Activated CD8-positive, alpha-beta T cell treated with anti-CD3 and anti-CD28 coated beads, Interleukin-2, amount 10 ng/mL, durations not matched to agents 7 days and 5 days (primary cell): ENCODE measurements around the gene SPRING1. TPM values are rescaled to one million over a fixed set of nuclear protein-coding genes. Genes with fewer than 3 reads are reported as not detected.

Source experiments
- ATAC-seq: fragments of 150-1000 bp; cut with Tn5 transposase; one replicate; pipeline ENCODE4 v1.10.0; 2021; ENCODE audit warnings: moderate library complexity
- CTCF ChIA-PET: fragments of 350-600 bp; sonication (Branson Sonifier 250); formaldehyde crosslinking; loops from one replicate; lab custom pipeline; 2021; ENCODE audit warnings: antibody characterized with exemption; lab: Charles Lee
- POLR2A ChIA-PET: fragments of 350-600 bp; sonication (Branson Sonifier 250); formaldehyde crosslinking; loops from one replicate; lab custom pipeline; 2021; ENCODE audit warnings: antibody characterized with exemption; lab: Charles Lee
- DNase-seq: peaks from one replicate; pipeline ENCODE4 v3.0.0-alpha.2; 2020
- H3K27ac Mint-ChIP-seq: one replicate; pipeline ENCODE4 v1.8.0; 2021; ENCODE audit warnings: mild to moderate bottlenecking, mixed read lengths
- H3K27me3 Mint-ChIP-seq: one replicate; pipeline ENCODE4 v1.8.0; 2021; ENCODE audit warnings: low read depth, mixed read lengths
- H3K36me3 Mint-ChIP-seq: one replicate; pipeline ENCODE4 v1.8.0; 2021; ENCODE audit warnings: low read depth, mixed read lengths
- H3K4me1 Mint-ChIP-seq: one replicate; pipeline ENCODE4 v1.8.0; 2021; ENCODE audit warnings: low read depth, mixed read lengths
- H3K4me3 Mint-ChIP-seq: one replicate; pipeline ENCODE4 v1.8.0; 2021; ENCODE audit warnings: mild to moderate bottlenecking, mixed read lengths
- H3K9me3 Mint-ChIP-seq: one replicate; pipeline ENCODE4 v1.8.0; 2022; ENCODE audit warnings: mixed read lengths; ENCODE audit not compliant: insufficient read depth
- total RNA-seq, 2 experiments: library from RNA; stranded (reverse); gene quantifications; one replicate each; pipeline ENCODE4 v1.2.3, GENCODE V29; 2021

SPRING1 gene
- total RNA-seq, 2 experiments from 2014 or later: 31.3 to 32.5 TPM

GRCh38 chr12:116736962-116737773 is 701 bp downstream of the SPRING1 start:
- ChIA-PET CTCF (interaction anchor here (1.4 to 1.5 kb wide), 2 partner anchors 28 to 34 kb away, joined by 4 to 6 read pairs; no protein-coding TSS in a partner anchor), POLR2A (interaction anchor here (0.7 kb wide), 1 partner anchor 708 kb away, joined by 3 read pairs; no protein-coding TSS in a partner anchor)
- Mint-ChIP-seq H3K9me3 (no peaks in the 10 kb centered on the region), H3K4me1 (peaks cover 33% of the 10 kb centered on the region), H3K4me3 (peak overlapping the region; percentile 97), H3K36me3 (peaks cover 16% of the 10 kb centered on the region), H3K27me3 (no peaks in the 10 kb centered on the region), H3K27ac (peak overlapping the region; percentile 87)
- DNase-seq (peak; percentile 23), ATAC-seq (no peak)

GRCh38 chr12:116735951-116736599 is 1.8 kb downstream of the SPRING1 start:
- H3K27ac Mint-ChIP-seq: no peak overlapping the region
- H3K36me3 Mint-ChIP-seq: peaks cover 21% of the 10 kb centered on the region
- no peaks in the 10 kb centered on the region for H3K27me3 Mint-ChIP-seq
- peaks cover 37% of the 10 kb centered on the region for H3K4me1 Mint-ChIP-seq
- ATAC-seq: no peak
- H3K4me3 Mint-ChIP-seq: peak overlapping the region; percentile 97
- no peak for DNase-seq
- H3K9me3 Mint-ChIP-seq: no peaks in the 10 kb centered on the region
- CTCF ChIA-PET: interaction anchor here (1.4 to 1.5 kb wide), 2 partner anchors 27 to 33 kb away, joined by 4 to 6 read pairs; no protein-coding TSS in a partner anchor
- POLR2A ChIA-PET: interaction anchor here (0.7 kb wide), 1 partner anchor 707 kb away, joined by 3 read pairs; no protein-coding TSS in a partner anchor

GRCh38 chr12:116735084-116735483 is 2.8 kb downstream of the SPRING1 start:
- Mint-ChIP-seq H3K4me1 (peaks cover 37% of the 10 kb centered on the region), H3K27ac (no peak overlapping the region), H3K27me3 (no peaks in the 10 kb centered on the region), H3K9me3 (no peaks in the 10 kb centered on the region), H3K36me3 (peaks cover 21% of the 10 kb centered on the region), H3K4me3 (no peak overlapping the region)
- CTCF ChIA-PET: no interaction called here
- DNase-seq (no peak), ATAC-seq (no peak)
- POLR2A ChIA-PET: no interaction called here

- H3K27me3 Mint-ChIP-seq: no peaks in the 10 kb centered on the region
- H3K4me1 Mint-ChIP-seq: peaks cover 34% of the 10 kb centered on the region
- H3K27ac Mint-ChIP-seq: no peak overlapping the region
- H3K4me3 Mint-ChIP-seq: no peak overlapping the region
- H3K36me3 Mint-ChIP-seq: peaks cover 25% of the 10 kb centered on the region
- CTCF ChIA-PET: no interaction called here
- ATAC-seq (no peak), DNase-seq (no peak)
- POLR2A ChIA-PET: no interaction called here
- H3K9me3 Mint-ChIP-seq: no peaks in the 10 kb centered on the region
Measured at GRCh38 chr12:116734156-116734768, 3.6 kb downstream of the SPRING1 start.

- no peak for ATAC-seq
- no peak for DNase-seq
- CTCF ChIA-PET: no interaction called here
- H3K36me3 Mint-ChIP-seq: peaks cover 25% of the 10 kb centered on the region
- H3K4me3 Mint-ChIP-seq: no peak overlapping the region
- no peak overlapping the region for H3K27ac Mint-ChIP-seq
- no peaks in the 10 kb centered on the region for H3K9me3 Mint-ChIP-seq
- peaks cover 20% of the 10 kb centered on the region for H3K4me1 Mint-ChIP-seq
- no peaks in the 10 kb centered on the region for H3K27me3 Mint-ChIP-seq
- POLR2A ChIA-PET: no interaction called here
Measured at GRCh38 chr12:116731801-116732200, 6.1 kb downstream of the SPRING1 start.

- ChIA-PET CTCF (interaction anchor here (2.0 to 2.5 kb wide), 2 partner anchors 19 to 24 kb away, joined by 5 to 14 read pairs; no protein-coding TSS in a partner anchor), POLR2A (no interaction called here)
- H3K4me3 Mint-ChIP-seq: no peak overlapping the region
- H3K27me3 Mint-ChIP-seq: no peaks in the 10 kb centered on the region
- ATAC-seq (no peak), DNase-seq (no peak)
- H3K9me3 Mint-ChIP-seq: no peaks in the 10 kb centered on the region
- H3K4me1 Mint-ChIP-seq: peaks cover 3% of the 10 kb centered on the region
- H3K36me3 Mint-ChIP-seq: peaks cover 13% of the 10 kb centered on the region
- H3K27ac Mint-ChIP-seq: no peak overlapping the region
Measured at GRCh38 chr12:116727891-116728290, 10.0 kb downstream of the SPRING1 start.

GRCh38 chr12:116727261-116727660 is 10.6 kb downstream of the SPRING1 start:
- Mint-ChIP-seq H3K4me1 (peaks cover 7% of the 10 kb centered on the region), H3K36me3 (peaks cover 16% of the 10 kb centered on the region), H3K9me3 (no peaks in the 10 kb centered on the region), H3K27me3 (no peaks in the 10 kb centered on the region), H3K4me3 (no peak overlapping the region), H3K27ac (no peak overlapping the region)
- no peak for DNase-seq
- POLR2A ChIA-PET: interaction anchor here (0.9 to 1.0 kb wide), 2 partner anchors 11 to 223 kb away, joined by 3 read pairs; partner anchors contain the start of gene RNFT2
- ATAC-seq: no peak
- CTCF ChIA-PET: interaction anchor here (2.0 to 2.5 kb wide), 2 partner anchors 18 to 23 kb away, joined by 5 to 14 read pairs; no protein-coding TSS in a partner anchor

- CTCF ChIA-PET: interaction anchor here (2.0 to 2.5 kb wide), 2 partner anchors 17 to 23 kb away, joined by 5 to 14 read pairs; no protein-coding TSS in a partner anchor
- no peak overlapping the region for H3K27ac Mint-ChIP-seq
- POLR2A ChIA-PET: interaction anchor here (0.9 to 1.0 kb wide), 2 partner anchors 12 to 224 kb away, joined by 3 read pairs; partner anchors contain the start of gene RNFT2
- H3K9me3 Mint-ChIP-seq: no peaks in the 10 kb centered on the region
- H3K36me3 Mint-ChIP-seq: peaks cover 18% of the 10 kb centered on the region
- no peaks in the 10 kb centered on the region for H3K27me3 Mint-ChIP-seq
- ATAC-seq (no peak), DNase-seq (no peak)
- peaks cover 4% of the 10 kb centered on the region for H3K4me1 Mint-ChIP-seq
- H3K4me3 Mint-ChIP-seq: no peak overlapping the region
Measured at GRCh38 chr12:116726694-116727093, 11.2 kb downstream of the SPRING1 start.

- POLR2A ChIA-PET: no interaction called here
- peaks cover 31% of the 10 kb centered on the region for H3K36me3 Mint-ChIP-seq
- ATAC-seq (no peak), DNase-seq (no peak)
- no peak overlapping the region for H3K4me3 Mint-ChIP-seq
- no peaks in the 10 kb centered on the region for H3K27me3 Mint-ChIP-seq
- CTCF ChIA-PET: interaction anchor here (0.7 to 3.6 kb wide), 3 partner anchors 13 to 237 kb away, joined by 4 to 21 read pairs (median 12); no protein-coding TSS in a partner anchor
- H3K9me3 Mint-ChIP-seq: no peaks in the 10 kb centered on the region
- H3K27ac Mint-ChIP-seq: no peak overlapping the region
- peaks cover 4% of the 10 kb centered on the region for H3K4me1 Mint-ChIP-seq
Measured at GRCh38 chr12:116722245-116722644, 15.6 kb downstream of the SPRING1 start.

GRCh38 chr12:116719731-116720528 is 17.9 kb downstream of the SPRING1 start:
- H3K27me3 Mint-ChIP-seq: no peaks in the 10 kb centered on the region
- peaks cover 4% of the 10 kb centered on the region for H3K4me1 Mint-ChIP-seq
- no peak overlapping the region for H3K27ac Mint-ChIP-seq
- H3K36me3 Mint-ChIP-seq: peaks cover 45% of the 10 kb centered on the region
- ChIA-PET POLR2A (no interaction called here), CTCF (interaction anchor here (0.8 to 2.9 kb wide), 2 partner anchors 11 to 160 kb away, joined by 3 to 29 read pairs; no protein-coding TSS in a partner anchor)
- no peaks in the 10 kb centered on the region for H3K9me3 Mint-ChIP-seq
- DNase-seq (no peak), ATAC-seq (no peak)
- no peak overlapping the region for H3K4me3 Mint-ChIP-seq
